NCI-H1092 (cell line): ENCODE results near the gene ITGAE.
"Not testable (repeated sequence)": the region's sequence is repeated elsewhere in the genome, so short reads cannot be mapped to it uniquely, and the experiment has no call there.

Experiments
- DNase-seq: peaks from one replicate; lab custom pipeline; 2025; lab: John Stamatoyannopoulos, UW

The ITGAE gene

DNA sequence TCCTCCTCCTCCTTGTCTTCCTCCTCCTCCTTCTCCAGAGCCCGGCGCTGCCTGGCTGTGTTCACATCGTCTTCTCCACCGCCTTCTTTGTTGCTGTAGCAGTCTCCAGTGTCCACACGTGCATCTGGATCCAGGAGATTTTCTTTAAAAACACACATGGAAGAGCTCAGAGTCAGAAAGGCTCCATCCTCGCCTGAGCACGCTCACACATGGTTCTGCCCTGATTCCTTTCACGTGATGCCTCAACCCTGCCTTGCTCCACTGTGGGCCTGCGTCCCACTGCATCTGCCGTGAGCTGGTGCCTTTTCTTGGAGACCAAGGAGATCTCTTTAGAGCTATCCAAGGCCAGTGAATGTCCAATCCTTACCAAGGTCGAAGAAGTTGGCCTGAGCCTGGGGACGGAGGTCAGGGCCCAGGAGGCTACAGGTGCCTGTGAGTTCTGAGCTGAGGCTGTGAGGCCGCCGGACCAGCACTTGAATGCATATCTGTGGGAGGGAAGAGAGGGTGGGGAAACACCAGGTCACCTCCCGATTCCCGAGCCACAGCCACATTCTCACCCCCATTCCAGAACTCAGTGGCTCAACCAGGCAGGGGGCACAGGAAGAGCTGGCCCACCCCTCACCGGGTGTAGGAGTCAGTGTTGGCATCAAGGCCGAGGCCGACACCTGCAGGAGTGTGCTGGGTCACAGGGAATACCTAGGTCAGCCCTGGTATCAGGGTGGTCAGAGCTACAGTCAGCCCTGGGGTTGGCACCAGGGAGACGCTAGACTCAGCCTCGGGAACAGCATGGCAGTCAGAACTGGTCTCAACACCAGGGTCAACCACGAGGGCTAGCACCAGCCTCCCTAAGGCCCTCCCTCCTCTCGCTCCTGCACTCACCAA lies 39.7 kb downstream of the ITGAE start:
- DNase-seq, result no peak

DNA sequence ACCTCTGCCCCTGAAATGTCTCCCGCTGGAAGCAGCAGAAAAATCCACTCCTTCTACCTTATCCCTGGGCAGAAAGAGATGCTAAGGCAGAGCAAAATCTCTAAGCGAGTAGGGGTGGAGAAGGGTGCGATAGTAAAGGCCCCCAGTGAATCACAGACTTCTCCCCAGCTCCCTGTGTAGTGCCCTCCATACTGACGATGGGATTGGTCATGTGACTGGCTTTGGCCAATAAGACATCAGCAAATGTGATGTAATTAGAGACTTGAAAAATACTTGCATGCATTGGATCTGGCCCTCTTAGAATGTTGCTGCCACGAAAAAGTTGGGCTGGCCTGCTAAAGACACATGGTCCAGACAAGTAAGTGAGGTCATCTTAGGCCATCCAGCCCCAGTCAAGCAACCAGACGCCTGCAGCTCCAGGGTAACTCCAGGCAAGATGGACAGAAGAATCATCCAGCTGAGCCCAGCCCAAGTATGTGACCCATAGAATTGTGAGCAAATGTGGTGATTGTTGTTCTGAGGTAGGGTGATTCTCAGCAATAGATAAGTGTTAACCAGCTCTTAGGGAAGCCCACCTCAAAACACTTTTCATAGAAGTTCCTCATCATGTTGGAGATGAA lies 41.3 kb downstream of the ITGAE start:
- no peak for DNase-seq

DNA sequence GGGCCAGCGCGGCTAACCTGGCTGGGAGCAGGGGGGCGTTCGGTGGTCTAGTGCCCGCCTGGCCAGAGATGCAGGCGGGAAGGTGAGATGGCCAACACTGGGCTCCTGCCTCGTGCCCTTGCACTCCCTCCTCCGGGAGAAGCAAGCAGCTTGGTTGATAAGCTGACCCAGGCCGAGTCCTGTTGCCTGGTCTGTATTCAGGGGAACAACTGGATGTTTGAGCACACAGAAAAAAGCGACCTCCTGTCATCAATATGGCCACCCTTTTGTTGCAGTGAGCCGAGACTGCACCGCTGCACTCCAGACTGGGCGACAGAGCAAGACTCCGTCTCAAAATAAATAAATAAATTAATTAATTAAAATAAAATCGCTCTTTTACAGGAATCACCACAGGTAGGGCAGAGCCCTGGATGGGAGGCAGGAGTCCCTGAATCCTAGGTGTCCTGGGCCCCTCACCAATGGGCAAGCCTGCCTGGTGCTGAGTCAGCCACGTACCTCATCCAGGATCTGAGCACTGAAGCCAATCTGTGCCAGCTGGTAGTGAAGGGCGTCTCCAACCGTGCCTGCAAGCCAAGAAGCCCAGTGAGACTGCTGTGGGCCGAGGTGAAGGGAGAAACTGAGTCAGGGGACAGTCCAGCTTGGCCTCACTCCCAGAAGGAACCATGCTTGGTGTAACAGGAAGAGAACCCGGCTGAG lies 45.5 kb downstream of the ITGAE start:
- DNase-seq, result no peak

DNA sequence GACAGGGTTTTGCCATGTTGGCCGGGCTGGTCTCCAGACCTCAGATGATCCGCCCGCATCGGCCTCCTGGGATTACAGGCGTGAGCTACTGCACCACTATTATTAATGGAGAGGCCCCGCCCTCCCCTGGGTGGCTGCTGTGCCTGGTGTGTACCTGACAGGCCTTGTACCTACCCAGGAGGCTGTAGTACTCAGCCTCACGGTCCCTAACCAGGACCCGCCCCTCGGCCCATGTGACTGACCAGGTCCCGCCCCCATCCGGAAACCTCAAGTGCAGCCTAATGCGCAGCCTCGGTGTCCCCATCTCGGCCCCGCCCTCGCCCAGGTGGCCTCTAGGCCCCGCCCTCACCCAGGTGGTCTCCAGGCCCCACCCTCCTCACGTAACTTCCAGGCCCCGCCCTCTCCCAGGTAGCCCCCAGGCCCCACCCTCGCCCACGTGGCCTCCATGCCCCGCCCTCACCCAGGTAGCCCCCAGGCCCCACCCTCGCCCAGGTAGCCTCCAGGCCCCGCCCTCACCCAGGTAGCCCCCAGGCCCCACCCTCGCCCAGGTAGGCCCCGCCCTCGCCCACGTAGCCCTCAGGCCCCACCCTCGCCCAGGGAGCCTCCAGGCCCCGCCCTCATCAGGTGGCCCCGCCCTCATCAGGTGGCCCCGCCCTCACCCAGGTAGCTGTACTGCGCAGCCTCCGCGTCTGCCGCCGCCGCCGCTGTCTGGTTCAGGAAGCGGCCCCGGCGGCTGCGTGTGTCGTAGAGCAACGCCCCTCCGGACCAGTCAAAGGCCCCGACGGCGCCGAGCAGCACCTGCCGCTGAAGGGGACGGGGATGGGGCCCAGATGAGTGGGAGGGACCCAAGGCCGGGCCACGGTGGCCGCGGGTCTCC lies 46.3 kb downstream of the ITGAE start:
- peak; percentile 10 for DNase-seq

DNA sequence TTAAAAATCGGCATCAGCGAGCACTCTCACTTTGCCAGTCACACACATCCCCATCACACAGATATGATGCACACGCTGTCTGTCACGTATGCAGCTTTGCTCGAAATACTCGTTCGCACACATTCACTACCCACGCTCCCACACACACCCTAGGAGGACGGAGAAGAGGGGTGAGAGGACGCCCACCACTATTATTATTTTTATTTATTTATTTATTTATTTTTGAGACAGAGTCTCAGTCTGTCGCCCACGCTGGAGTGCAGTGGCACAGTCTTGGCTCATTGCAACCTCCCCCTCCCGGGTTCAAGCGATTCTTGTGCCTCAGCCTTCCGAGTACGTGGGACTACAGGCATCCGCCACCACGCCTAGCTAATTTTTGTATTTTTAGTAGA lies 46.9 kb downstream of the ITGAE start:
- DNase-seq, result no peak

DNA sequence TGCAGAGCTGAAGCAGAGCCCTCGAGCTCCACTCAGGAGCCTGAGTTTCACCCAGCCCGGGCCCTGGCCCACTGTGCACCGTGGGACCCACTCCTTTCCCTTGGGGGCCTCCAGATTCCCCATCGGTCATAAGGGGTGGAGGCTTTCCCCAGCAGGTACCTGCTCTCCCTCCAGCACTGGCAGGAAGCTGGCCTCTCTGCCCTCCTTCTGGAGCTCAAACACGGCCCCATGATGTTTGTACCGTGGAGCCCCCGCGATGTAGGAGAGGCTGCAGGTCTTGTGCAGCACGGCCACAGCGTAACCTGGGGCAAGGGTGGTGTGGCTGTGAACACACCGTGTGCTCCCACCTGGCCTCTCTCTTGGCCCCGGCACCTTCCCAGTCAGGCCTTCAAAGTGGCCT lies 47.4 kb downstream of the ITGAE start:
- no peak for DNase-seq

DNA sequence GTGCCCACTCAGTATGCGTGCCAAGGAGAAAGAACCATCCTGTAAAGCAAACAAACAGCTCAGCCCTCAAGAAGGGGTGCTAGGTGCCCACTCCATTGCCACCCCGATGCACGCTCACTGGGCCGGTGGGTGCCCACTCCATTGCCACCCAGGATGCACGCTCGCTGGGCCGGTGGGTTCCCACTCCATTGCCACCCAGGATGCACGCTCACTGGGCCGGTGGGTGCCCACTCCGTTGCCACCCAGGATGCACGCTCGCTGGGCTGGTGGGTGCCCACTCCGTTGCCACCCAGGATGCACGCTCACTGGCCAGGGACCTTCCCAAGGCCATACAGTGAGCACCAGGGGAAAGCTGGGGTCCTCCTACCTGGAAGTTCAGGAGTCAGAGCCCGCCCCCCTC lies 49.2 kb downstream of the ITGAE start:
- no peak for DNase-seq

DNA sequence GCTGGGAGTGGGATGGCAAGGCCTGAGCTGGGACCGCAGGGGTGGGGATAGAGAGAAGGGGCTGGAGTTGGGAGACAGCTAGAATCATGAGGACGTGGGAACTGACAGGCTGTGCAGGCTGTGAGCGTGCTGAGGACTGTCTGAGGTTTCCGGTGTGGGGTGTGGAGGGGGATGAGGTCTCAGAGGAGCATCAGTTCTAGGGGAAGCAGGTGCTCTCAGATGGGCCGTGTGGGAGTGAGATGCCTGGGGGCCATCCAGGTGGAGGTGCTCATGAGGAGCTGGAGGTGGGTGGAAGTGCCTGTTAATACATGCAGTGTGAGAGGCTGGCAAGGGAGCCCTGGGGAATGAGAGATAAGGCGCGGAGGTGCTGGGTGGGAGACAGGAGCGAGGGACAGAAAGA lies 50.1 kb downstream of the ITGAE start:
- no peak for DNase-seq

DNA sequence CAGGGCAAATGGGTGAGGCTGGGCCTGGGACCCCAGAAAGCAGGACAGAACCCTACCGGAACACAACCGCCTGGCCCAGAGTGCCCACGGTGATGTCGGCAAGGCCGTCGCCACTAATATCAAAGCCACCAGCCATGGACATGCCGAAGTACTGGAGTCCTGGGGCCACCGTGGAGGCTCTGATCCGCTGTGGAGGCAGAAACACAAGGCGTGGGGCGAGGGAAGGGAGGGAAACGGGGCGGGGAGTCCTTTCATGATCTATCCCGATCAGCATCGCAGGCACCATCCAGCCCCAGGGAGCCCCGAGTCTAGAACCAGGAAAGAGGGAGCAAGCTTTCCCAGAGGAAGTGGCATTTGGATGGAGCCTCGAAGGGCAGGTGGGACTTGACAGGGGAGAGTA lies 50.7 kb downstream of the ITGAE start:
- DNase-seq, result no peak

DNA sequence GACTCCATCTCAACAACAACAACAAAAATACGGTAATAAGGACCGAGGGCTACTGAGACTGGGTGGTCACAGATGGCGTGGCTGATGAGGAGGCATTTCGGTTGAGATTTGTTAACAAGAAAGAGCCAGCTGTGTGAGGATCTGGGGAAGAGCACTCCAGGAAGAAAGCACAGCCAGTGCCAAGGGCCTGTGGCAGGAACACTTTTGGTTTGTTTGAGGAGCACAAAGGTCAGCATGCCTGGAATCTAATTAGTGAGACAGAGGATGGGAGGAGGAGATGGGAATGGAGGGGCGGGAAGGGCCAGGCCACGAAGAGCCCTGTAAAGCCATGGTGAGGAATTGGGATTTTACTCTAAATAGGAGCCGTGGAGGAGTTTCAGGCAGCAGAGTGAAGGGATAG lies 52.4 kb downstream of the ITGAE start:
- no peak for DNase-seq

DNA sequence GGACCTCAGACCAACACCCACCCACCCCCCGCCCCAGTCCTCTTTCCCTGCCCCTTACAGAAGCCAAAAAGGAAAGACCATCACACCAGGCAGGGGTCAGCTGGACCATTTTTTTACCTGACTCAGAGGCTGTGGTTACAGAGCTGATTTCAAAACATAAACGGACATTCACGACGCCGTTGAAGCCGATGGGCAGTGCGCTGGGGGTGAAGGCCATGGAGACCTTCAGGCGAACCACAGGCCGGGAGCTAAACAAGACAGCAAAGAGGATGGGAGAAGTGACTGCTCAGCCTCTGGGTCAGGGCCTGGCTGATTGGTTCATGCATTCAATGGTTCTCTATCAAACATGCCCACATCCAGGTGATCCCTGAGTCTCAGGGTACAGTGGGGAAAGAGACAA lies 53.2 kb downstream of the ITGAE start:
- DNase-seq, result no peak

DNA sequence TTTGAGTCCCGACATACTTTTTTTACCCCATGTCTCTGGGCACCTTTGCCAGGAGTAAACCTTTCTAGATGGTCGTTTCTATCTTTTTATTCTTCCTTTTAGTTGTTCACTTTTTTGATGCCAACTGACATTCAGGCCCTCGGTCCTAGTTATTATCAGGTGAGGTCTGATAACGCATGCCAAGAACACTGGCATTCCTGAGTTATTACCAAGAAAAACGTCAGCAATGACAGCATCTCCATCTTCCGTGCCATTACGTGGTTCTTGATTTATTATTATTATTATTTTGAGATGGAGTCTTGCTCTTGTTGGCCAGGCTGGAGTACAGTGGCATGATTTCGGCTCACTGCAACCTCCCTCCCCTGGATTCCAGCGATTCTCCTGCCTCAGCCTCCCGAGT lies 55.9 kb downstream of the ITGAE start:
- DNase-seq, result no peak

DNA sequence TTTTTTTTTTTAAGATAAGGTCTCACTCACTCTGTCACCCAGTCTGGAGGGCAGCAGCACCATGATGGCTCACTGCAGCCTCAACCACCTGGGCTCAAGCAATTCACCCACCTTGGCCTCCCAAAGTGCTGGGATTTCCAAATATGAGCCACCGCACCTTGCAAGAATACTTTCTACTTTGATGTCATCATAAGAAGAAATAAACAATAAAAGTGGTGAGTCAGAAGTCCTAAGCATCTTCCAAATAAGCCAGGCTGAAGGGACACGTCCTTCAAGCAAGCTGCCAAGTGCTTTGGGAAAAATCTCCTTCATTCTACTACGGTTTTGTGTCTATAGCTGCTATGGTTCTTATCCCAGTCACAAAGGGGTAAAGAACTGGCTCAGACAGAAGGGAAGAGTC lies 57.0 kb downstream of the ITGAE start:
- DNase-seq, result no peak

DNA sequence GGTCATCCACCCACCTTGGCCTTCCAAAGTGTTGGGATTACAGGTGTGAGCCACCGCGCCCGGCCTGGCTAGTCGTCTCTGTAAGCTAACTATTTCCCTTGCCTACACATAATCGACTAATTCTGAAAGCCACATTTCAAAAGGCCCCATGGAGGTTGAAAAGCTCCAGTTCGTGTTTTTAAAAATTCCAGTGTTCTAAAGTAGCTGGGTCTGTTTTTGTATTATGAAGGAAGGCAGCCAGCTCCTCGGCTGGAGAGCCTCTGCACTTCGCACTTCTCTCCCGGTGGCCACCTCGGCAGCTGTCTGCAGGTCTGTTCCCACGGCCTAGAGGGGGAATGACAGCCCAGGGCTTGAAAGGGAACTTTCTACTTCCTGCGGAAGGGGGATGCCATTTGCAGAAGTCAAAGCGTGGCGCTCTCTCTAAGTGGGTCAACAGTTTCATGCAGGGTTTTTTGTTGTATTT lies 60.3 kb downstream of the ITGAE start:
- DNase-seq, result no peak

DNA sequence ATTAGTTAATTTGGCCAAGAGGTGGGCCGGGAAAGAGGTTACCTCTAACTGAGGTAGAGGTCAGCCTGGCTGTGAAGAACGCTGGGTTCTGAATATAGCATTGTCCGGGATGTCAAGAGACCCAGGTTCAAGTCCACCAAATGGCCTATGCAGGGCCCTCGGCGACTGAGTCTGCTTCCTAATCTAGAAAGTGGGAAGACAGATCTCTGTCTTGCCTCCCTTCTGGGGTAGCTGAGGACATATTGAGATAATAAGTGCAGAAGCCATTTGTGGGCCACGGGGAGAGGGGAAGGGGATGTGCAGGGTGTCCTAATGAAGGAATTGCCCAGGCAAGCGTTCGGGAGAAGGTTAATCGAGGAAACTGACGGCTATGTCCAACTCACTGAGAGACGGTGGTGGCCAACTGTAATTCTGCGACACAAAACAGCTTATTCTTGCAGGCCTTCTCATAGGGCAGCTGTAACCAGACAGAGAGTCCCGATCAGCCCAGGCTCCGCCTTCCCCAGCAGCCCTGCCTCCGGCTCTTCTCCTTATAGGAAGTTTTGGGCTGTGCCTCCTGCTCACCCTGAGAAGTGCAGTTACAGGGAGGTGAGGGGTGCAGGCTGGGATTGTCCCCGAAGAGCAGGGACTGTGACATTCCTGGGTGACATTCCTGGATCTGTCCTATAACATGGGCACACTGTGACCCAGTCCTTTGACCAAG lies 61.4 kb downstream of the ITGAE start:
- DNase-seq, result no peak

DNA sequence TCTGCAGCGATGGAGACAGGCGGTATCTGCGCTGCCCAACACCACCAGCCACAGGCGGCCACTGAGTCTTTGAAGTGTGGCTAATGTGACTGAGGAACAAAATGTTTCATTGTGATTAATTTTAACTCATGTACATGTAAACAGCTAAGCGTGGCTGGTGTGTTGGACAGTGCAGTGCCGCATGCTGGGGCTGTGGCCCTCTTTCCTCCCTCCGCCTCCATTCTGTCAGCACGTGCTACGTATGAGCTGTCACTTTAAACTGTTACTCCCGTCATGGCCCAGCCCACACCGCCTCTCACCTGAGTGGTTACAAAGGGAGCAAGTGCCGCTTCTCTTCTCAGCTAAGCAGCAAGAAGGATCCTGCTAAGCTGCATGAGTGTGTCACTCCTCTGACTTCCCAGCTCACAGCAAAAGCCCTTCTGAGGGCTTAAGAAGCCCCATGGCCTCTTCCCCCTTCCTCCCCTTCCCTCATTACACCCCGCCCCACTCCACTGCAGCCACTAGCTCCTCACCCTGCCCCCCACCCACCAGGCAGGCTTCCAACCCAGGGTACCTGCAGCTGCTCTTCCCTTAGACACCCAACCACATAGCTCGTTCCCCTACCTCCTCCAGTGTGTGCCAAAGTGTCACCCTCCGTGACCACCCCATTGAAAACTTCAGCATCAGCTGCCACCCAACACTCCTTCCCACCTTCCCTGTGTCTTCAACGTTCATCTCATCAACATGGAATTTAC lies 62.3 kb downstream of the ITGAE start:
- no peak for DNase-seq

DNA sequence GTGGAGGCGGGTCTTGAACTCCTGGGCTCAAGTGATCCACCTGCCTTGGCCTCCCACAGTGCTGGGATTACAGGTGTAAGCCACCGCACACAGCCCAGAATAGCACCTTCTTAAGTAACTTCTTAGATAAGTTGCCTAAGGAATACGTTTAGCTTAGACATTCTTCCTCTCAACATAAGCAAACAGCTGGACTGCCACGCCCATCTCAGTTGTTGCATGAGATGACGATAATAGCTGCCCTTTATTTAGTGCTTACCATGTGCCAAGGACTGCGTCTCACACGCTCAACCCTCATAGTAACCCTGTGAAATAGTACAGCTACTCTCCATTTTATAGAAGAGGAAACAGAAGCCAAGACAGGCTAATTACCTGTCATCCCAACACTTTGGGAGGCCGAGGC lies 65.5 kb downstream of the ITGAE start:
- DNase-seq, result no peak

DNA sequence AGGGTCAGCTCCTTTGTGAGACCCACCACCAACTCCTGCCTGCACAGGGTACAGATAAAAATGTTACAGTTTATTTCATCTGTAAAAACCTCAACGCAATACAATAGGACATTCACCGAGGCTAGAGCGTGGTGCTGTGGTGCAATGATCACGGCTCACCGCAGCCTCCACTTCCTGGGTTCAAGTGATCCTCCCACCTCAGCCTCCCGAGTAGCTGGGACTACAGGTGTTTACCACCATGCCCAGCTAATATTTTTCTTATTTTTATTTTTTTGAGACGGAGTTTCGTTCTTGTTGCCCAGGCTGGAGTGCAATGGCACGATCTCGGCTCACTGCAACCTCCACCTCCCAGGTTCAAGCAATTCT lies 66.1 kb downstream of the ITGAE start:
- DNase-seq, result not testable (repeated sequence)

DNA sequence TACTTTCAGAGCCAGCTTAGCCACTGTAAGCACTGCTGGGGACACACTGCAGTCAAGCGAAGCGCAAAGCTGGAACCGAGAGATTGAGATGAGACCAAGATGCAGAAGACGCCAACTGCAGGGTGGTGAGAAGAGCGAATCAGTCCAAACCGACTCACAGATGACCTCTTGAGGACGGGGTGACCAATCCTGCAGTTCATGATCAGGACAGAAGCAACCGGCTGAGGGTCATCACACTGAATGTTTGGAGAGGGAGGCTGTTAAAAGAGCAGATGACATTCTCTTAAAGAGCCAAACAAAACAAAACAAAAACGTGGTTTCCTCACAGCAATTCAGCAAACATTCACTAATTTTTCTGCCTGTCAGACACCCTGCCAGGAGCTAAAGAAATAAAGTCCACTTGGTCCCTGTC lies 68.8 kb downstream of the ITGAE start:
- no peak for DNase-seq

DNA sequence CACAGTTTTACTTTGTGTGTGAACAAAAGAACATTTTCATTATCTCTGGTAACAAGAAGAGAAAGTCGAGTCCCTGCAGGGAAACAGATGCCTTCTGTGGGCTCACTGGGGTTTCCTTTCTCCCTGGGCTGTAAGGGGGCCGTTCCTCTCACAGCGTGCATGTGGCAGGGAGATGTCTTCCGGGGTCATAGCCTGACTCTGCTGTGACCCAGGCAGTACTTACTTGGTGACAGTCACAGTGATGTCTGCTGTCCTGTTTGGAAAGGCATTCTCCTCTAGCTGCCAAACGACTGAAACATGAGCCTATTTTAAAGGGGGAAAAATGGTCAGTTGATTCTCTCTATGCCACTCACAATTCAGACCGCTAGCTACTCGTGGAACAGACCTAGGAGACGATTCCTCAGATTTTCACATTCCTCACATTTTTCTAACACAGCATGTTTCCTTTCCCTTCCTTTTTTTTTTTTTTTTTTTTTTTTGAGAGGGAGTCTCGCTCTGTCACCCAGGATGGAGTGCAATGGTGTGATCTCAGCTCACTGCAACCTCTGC lies 70.0 kb downstream of the ITGAE start:
- no peak for DNase-seq

DNA sequence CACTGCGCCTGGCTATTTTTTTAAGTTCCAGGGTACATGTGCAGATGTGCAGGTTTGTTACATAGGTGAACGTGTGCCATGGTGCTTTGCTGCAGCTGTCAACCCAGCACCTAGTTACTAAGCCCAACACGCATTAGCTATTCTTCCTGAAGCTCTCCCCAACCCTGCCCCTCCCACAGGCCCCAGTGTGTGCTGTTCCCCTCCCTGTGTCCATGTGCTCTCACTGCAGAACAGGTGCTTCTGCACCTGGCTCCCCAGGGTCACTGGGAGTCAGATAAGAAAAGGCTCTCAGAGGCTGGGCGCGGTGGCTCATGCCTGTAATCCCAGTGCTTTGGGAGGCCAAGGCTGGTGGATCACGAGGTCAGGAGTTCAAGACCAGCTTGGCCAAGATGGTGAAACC lies 71.1 kb downstream of the ITGAE start:
- DNase-seq, result no peak
